Pancreas (tissue), 10 donors: Measurements from ENCODE around the gene DHX38. TPM values are rescaled to one million over a fixed set of nuclear protein-coding genes. Genes with fewer than 3 reads are reported as not detected.

Experiments
- ATAC-seq, 4 donors: fragments of 200-7000 bp; cut with Tn5 transposase; one replicate each; pipeline versions ENCODE4 v1.8.0 to v1.9.1; 2020; ENCODE audit warnings: mild to moderate bottlenecking in 4 of 4, moderate library complexity in 4 of 4
- DNase-seq, 6 donors: peaks; one replicate each; pipeline ENCODE4 v3.0.0-alpha.2; 2020
- FAIRE-seq: peaks from 2 replicates; lab custom pipeline; 2012; peaks lifted over from hg19 to GRCh38; lab: Jason Lieb, UNC
- H3K27ac ChIP-seq, 4 donors: fragments of 200-600 bp; sonication (generic); 1 replicate in 3 of 4; 2 replicates in 1 of 4; pipeline versions ENCODE4 v1.5.0 to v1.8.0; 2020
- H3K27me3 ChIP-seq, 4 donors: fragments of 200-600 bp; one replicate each; pipeline ENCODE4 v1.8.0; 2021
- H3K36me3 ChIP-seq, 3 donors: fragments of 200-600 bp; sonication (generic) in 1 of 3; one replicate each; pipeline versions ENCODE4 v1.5.0 to v1.8.0; 2020 to 2021
- H3K4me1 ChIP-seq, 3 donors: fragments of 200-600 bp; one replicate each; pipeline ENCODE4 v1.8.0; 2021
- H3K4me3 ChIP-seq, 4 donors: fragments of 200-600 bp; sonication (generic) in 2 of 4; one replicate each; pipeline versions ENCODE4 v1.5.0 to v1.8.0; 2020 to 2021
- H3K9me3 ChIP-seq, 4 donors: fragments of 200-600 bp; one replicate each; pipeline ENCODE4 v1.8.0; 2021
- CTCF ChIP-seq, 4 donors: fragments of 200-600 bp; sonication (generic) in 3 of 4; IDR thresholded peaks; one replicate each; pipeline versions ENCODE4 v1.5.0 to v1.8.0; 2021; ENCODE audit warnings: antibody characterized with exemption in 4 of 4
- WGBS, 2 donors: extraction: QIAGEN DNeasy Blood & Tissue Kit; methylation state at CpG; one replicate each; pipeline ENCODE4 v1.1.7; 2013; 5-methylcytosine and 5-hydroxymethylcytosine counted together
- intact Hi-C, 3 donors: fragments of 100-400 bp; cut with DNase I; formaldehyde crosslinking; loops; one replicate each; pipeline versions ENCODE4 v1.11.1 to v1.14.2; 2022
- polyA plus RNA-seq, 2 donors: library from polyadenylated mRNA; stranded (reverse); fragments of 200-250 nt; gene quantifications; one replicate each; pipeline ENCODE4 v1.2.3, GENCODE V29; 2013
- total RNA-seq, 6 donors: library from RNA; stranded (reverse); fragmentation: NEBNext Ultra II Directional in 4 of 6; extraction: Animal tissue kit (Norgen Biotek cat#: 25700) in 4 of 6; gene quantifications; one replicate each; pipeline versions ENCODE4 v1.2.1 to v1.2.4, GENCODE V29; 2021 to 2023
- donor health status: healthy with polysubstance abuse.
- donor health status: DM: no; HTN: no; CAD: no; lungs with moderate emphysema.
- donor health status: DM: no; HTN: no; CAD: no.
- donor health status: control.
- donor health status: control.
- donor health status: Bipolar disorder and iron deficiency.
- donor health status: DM: yes; HTN: yes; CAD: no.
- donor health status: DM: no; HTN: no; CAD: no.
- donor health status: DM: no; HTN: no; CAD: no.
- donor health status: DM: yes; HTN: yes; CAD: no.

The DHX38 gene
- total and polyA plus RNA-seq, 8 donors: 16.3 to 68.2 (median 24.3) TPM

GRCh38 chr16:72105978-72106377 is 12.3 kb downstream of the DHX38 start:
- TF ChIP-seq CTCF (IDR thresholded peaks at IDR 0.05): no peak
- WGBS, 2 donors: 96 to 98% methylated on average over 12 of the region's 12 CpGs
- Histone ChIP-seq H3K9me3 (no peaks in the 10 kb centered on the region), H3K36me3 (peaks cover 12 to 94% (median 70%) of the 10 kb centered on the region in 3 donors), H3K27ac (no peak overlapping the region), H3K4me3 (no peak overlapping the region), H3K27me3 (no peaks in the 10 kb centered on the region), H3K4me1 (no peaks in the 10 kb centered on the region)
- no peak for DNase-seq
- ATAC-seq: no peak
- FAIRE-seq: no peak
- intact Hi-C loops: no loop called here

- DNase-seq (no peak), FAIRE-seq (no peak)
Measured at GRCh38 chr16:72107371-72107770, 13.7 kb downstream of the DHX38 start.

GRCh38 chr16:72108353-72109102 is 14.9 kb downstream of the DHX38 start:
- no peak overlapping the region for H3K27ac ChIP-seq
- H3K4me1 ChIP-seq: no peaks in the 10 kb centered on the region
- TF ChIP-seq CTCF (IDR thresholded peaks at IDR 0.05): no peak
- intact Hi-C loops: no loop called here
- H3K36me3 ChIP-seq: peaks cover 12 to 91% (median 46%) of the 10 kb centered on the region in 3 donors
- no peak for FAIRE-seq
- ATAC-seq: no peak
- no peaks in the 10 kb centered on the region for H3K27me3 ChIP-seq
- 82 to 84% methylated on average over 16 of the region's 16 CpGs for WGBS, 2 donors
- H3K9me3 ChIP-seq: no peaks in the 10 kb centered on the region
- no peak overlapping the region for H3K4me3 ChIP-seq
- DNase-seq: no peak

More at GRCh38 chr16:72107371-72107770, 13.7 kb downstream of the DHX38 start:
- Histone ChIP-seq H3K4me3 (no peak overlapping the region), H3K27ac (no peak overlapping the region), H3K9me3 (no peaks in the 10 kb centered on the region), H3K4me1 (no peaks in the 10 kb centered on the region), H3K27me3 (no peaks in the 10 kb centered on the region), H3K36me3 (peaks cover 12 to 96% (median 57%) of the 10 kb centered on the region in 3 donors)
- WGBS, 2 donors: 91 to 95% methylated on average over 17 of the region's 17 CpGs
- ATAC-seq: no peak
- no peak for TF ChIP-seq CTCF (IDR thresholded peaks at IDR 0.05)
- intact Hi-C loops: no loop called here

GRCh38 chr16:72109300-72109699 is 15.7 kb downstream of the DHX38 start:
- H3K36me3 ChIP-seq: peaks cover 12 to 84% (median 38%) of the 10 kb centered on the region in 3 donors
- ATAC-seq (no peak), FAIRE-seq (no peak)

More at GRCh38 chr16:72109300-72109699, 15.7 kb downstream of the DHX38 start:
- Histone ChIP-seq H3K4me1 (no peaks in the 10 kb centered on the region), H3K27ac (no peak overlapping the region), H3K27me3 (no peaks in the 10 kb centered on the region), H3K9me3 (no peaks in the 10 kb centered on the region), H3K4me3 (no peak overlapping the region)
- intact Hi-C loops: no loop called here
- no peak for TF ChIP-seq CTCF (IDR thresholded peaks at IDR 0.05)
- DNase-seq: no peak
- WGBS, 2 donors: 95 to 98% methylated on average over 12 of the region's 12 CpGs
